HEK293T (cell line): ENCODE measurements around the gene TMEM119.

Experiments
- ARNT ChIP-seq: fragments of 450-650 bp; IDR thresholded peaks from 2 replicates; pipeline ENCODE4 v1.6.1; 2017; ENCODE audit warnings: mild to moderate bottlenecking
- BHLHE40 ChIP-seq: fragments of 450-650 bp; IDR thresholded peaks from 2 replicates; pipeline ENCODE4 v1.6.1; 2016; ENCODE audit warnings: mild to moderate bottlenecking, moderate library complexity, borderline replicate concordance
- FOXM1 ChIP-seq: fragments of 450-650 bp; IDR thresholded peaks from 2 replicates; pipeline ENCODE4 v1.6.1; 2017; ENCODE audit warnings: mild to moderate bottlenecking, borderline replicate concordance
- HDGF ChIP-seq: fragments of 450-650 bp; IDR thresholded peaks from 2 replicates; pipeline ENCODE4 v1.6.1; 2017; ENCODE audit warnings: antibody characterized with exemption, borderline replicate concordance
- L3MBTL2 ChIP-seq: fragments of 450-650 bp; conservative IDR thresholded peaks from 2 replicates; pipeline ENCODE4 v1.6.1; 2016; ENCODE audit warnings: mild to moderate bottlenecking
- LEF1 ChIP-seq: fragments of 450-650 bp; IDR thresholded peaks from 2 replicates; pipeline ENCODE4 v1.6.1; 2017; ENCODE audit warnings: mild to moderate bottlenecking, borderline replicate concordance
- SP1 ChIP-seq: fragments of 450-650 bp; IDR thresholded peaks from 2 replicates; pipeline ENCODE4 v1.6.1; 2017
- SUZ12 ChIP-seq: fragments of 450-650 bp; IDR thresholded peaks from 2 replicates; pipeline ENCODE4 v1.6.1; 2016; ENCODE audit warnings: mild to moderate bottlenecking
- ZNF384 ChIP-seq: fragments of 450-650 bp; IDR thresholded peaks from 2 replicates; pipeline ENCODE4 v1.6.1; 2016
- TF ChIP-seq, protein P1 (sequence below): fragments of 450-650 bp; IDR thresholded peaks from 2 replicates; pipeline ENCODE4 v1.6.1; 2016

DNA sequence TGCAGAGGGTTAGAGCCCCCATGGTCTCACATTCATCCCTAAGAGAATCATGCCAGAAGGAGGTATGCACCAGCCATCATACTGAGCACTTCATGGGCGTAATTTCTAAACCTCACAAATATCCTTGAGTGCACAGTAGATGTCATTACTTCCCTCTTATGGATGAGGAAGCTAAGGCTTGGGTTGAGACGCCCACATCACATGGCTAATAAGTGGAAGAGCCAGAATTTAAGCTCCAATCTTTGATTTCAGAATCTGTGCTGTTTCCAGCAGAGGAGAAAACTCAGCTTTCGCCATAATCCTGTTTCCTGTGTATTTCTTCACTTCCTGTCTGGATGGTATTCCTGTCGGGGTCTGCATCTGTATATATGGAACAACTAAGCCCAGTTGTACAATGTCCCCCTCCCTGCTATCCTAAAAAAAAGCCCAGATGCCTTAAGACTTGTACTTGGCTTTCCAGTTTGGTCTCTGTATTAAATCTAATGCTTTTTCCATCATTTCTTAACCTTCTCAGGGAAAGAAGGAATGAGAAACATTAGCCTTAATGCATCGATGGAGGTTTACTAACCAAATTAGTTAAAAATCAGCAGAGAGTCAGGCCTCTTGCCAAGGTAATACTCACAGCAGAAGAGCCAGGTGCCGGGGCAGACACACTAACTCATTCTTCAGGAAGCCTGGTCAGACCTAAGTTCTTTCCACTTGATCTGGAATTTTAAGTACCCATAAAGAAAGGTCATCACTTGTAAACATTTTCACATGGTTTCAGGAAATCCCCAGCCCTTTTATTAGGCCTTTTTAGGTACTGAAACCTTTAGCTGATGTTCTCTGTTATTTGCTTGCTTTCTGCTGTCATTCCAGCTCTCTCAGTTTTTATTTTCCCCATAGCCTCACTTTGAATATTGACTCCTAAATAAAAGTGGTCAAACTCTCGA is 30.2 kb downstream of the TMEM119 start:
- TF ChIP-seq FOXM1 (no peak), BHLHE40 (no peak), ARNT (no peak), SP1 (no peak), LEF1 (no peak), L3MBTL2 (no peak), HDGF (no peak), ZNF384 (no peak), SUZ12 (no peak)
- TF ChIP-seq, protein P1, sequence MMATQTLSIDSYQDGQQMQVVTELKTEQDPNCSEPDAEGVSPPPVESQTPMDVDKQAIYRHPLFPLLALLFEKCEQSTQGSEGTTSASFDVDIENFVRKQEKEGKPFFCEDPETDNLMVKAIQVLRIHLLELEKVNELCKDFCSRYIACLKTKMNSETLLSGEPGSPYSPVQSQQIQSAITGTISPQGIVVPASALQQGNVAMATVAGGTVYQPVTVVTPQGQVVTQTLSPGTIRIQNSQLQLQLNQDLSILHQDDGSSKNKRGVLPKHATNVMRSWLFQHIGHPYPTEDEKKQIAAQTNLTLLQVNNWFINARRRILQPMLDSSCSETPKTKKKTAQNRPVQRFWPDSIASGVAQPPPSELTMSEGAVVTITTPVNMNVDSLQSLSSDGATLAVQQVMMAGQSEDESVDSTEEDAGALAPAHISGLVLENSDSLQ, result no peak
